Ovary (tissue), 9 donors: Measurements from ENCODE around the gene PHACTR3. TPM values are rescaled to one million over a fixed set of nuclear protein-coding genes. Genes with fewer than 3 reads are reported as not detected.
A peak's percentile ranks its signal among the peaks of the same experiment; 100 is the strongest.

Experiments
- DNase-seq, 5 donors: peaks; one replicate each; pipeline ENCODE4 v3.0.0-alpha.2; 2019 to 2020
- H3K27ac ChIP-seq, 2 donors: fragments of 200-600 bp; one replicate each; pipeline versions ENCODE4 v1.5.1 to v1.8.0; 2019 to 2022
- H3K27me3 ChIP-seq: fragments of 200-600 bp; one replicate; pipeline ENCODE4 v1.8.0; 2022
- H3K36me3 ChIP-seq: fragments of 200-600 bp; sonication (generic); one replicate; pipeline ENCODE4 v1.5.1; 2019
- H3K4me1 ChIP-seq: one replicate; pipeline ENCODE4 v1.8.1; 2013; ENCODE audit warnings: mild to moderate bottlenecking, moderate library complexity; ENCODE audit not compliant: insufficient read depth
- H3K4me3 ChIP-seq: fragments of 200-600 bp; sonication (generic); one replicate; pipeline ENCODE4 v1.5.1; 2017
- H3K9me3 ChIP-seq, 2 donors: fragments of 200-600 bp in 1 of 2; sonication (generic) in 1 of 2; one replicate each; pipeline versions ENCODE4 v1.5.1 to v1.8.1; 2013 to 2019; ENCODE audit warnings: mild to moderate bottlenecking in 1 of 2, moderate library complexity in 1 of 2
- CTCF ChIP-seq, 3 donors: fragments of 450-650 bp in 2 of 3; fragments of 200-600 bp in 1 of 3; IDR thresholded peaks; one replicate each; pipeline versions ENCODE4 v1.5.1 to v1.8.0; 2016 to 2022; ENCODE audit warnings: antibody characterized with exemption in 3 of 3, mild to moderate bottlenecking in 1 of 3
- EP300 ChIP-seq: sonication (generic); formaldehyde crosslinking; IDR thresholded peaks from one replicate; pipeline ENCODE4 v1.6.1; 2017; ENCODE audit warnings: antibody characterized with exemption
- POLR2A ChIP-seq: fragments of 450-650 bp; IDR thresholded peaks from one replicate; pipeline ENCODE4 v1.6.1; 2017; ENCODE audit warnings: antibody characterized with exemption, mild to moderate bottlenecking, moderate library complexity
- WGBS, 3 donors: extraction: QIAGEN DNeasy Blood & Tissue Kit in 1 of 3; methylation state at CpG; one replicate each; pipeline versions ENCODE4 v1.1.5 to v1.1.7; 2013 to 2017; 5-methylcytosine and 5-hydroxymethylcytosine counted together
- intact Hi-C, 4 donors: fragments of 100-400 bp; cut with DNase I; formaldehyde crosslinking; loops; one replicate each; pipeline versions ENCODE4 v1.11.0 to v1.15.1; 2022 to 2023
- polyA plus RNA-seq, 2 donors: library from polyadenylated mRNA; stranded (reverse); fragments of 200-250 nt in 1 of 2; fragments of 350-450 nt in 1 of 2; fragmentation: Illumina TruSeq in 1 of 2; extraction: RNeasy Lipid Tissue Mini Kit (QIAGEN cat#74804) in 1 of 2; gene quantifications; one replicate each; pipeline ENCODE4 v1.2.3, GENCODE V29; 2013 to 2014
- total RNA-seq, 7 donors: library from RNA; depleted of rRNA in 2 of 7; stranded (reverse); fragments of >200 nt in 2 of 7; fragmentation: NEBNext Ultra II Directional in 3 of 7; extraction: Animal tissue kit (Norgen Biotek cat#: 25700) in 3 of 7; gene quantifications; one replicate each; pipeline versions ENCODE4 v1.1.0 to v1.2.4, GENCODE V29; 2016 to 2023
- donor health status: DM: no; HTN: no; CAD: no; lungs with moderate emphysema.
- donor health status: DM: no; HTN: no; CAD: no.
- donor health status: Bipolar disorder and iron deficiency.
- donor health status: DM: yes; HTN: yes; CAD: no.
- donor health status: DM: no; HTN: no; CAD: no.
- donor health status: DM: yes; HTN: yes; CAD: no.

Gene PHACTR3
- total and polyA plus RNA-seq, 9 donors, result 5.7 to 19.0 (median 9.1) TPM

DNA sequence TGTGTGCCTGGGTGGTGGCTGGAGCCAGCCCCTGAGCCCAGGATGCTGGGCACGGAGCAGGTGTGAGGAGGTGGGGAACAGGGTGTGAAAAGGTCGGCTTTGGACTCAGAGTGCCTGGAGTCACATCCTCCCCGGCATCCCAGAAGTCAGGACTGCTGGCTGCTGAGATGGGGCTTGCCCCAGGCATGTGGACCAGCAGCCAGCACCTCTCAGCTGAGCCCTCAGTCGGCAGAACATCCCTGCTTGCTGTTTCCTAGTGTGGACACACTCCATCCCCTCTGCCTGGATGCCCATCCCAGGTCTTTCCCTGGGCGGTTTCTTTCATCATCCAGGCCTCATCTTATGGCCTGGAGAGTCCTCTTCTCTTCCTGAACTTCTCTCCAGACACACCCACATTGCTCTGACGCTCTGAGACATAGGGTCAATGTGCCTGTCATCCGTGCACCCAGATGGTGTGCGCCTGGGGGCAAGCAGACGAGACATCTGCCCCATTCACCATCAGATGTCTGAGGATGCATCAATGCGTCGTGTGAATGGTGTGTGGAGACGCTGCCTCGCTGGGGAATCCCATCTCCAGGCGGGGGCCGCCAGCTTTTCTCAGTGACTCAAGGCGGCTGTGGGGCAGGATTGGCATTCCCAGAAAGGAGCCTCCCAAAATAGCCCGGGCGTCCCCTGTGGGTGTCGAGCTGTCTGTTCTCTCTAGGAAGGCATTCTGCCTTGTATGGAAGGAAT lies 224.9 kb downstream of the PHACTR3 start:
- 89 to 92% (median 90%) methylated on average over 19 of the region's 19 CpGs for WGBS, 3 donors

DNA sequence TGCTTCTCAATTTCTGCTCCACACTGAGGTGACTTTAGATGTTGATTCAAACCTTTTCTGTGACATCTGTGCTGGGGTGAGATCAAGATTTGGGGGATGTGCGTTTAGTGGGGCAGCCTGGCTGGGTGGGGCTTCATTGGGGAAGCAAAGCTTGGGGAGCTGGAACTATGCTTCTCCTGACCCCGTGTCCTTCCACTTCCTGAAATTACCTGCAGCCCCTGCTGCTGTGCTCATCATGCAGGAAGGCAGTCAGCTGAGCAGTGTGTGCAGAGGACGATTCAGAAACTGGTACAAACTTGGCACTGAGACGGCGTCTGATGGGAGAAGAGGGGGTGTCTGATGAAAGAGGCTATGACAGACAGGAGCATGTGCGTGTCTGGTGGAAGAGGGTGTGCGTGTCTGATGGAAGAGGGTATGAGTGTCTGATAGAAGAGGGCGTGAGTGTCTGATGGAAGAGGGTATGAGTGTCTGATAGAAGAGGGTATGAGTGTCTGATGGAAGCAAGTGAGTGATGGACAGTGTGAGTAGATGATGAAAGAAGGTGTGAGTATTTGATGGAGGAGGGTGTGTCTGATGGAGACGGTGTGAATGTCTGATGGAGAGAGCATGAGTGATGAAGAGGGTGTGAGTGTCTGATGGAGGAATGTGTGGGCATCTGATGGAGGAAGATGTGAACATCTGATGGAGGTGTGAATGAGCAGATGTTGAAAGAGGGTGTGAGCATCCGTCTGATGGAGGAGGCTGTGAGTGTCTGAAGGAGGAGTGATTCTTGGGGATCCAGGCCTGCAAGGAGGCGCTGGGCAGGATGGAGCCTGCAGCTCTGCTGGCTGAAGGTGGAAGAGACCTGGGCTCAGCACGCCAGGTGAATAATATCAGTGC lies 225.7 kb downstream of the PHACTR3 start:
- peaks cover 2% of the 10 kb centered on the region for H3K4me1 ChIP-seq
- H3K4me3 ChIP-seq, result no peak overlapping the region
- DNase-seq, result no peak
- TF ChIP-seq CTCF (IDR thresholded peaks at IDR 0.05) (no peak), EP300 (no peak), POLR2A (no peak)
- no peaks in the 10 kb centered on the region for H3K36me3 ChIP-seq
- 84 to 96% (median 90%) methylated on average over 12 of the region's 12 CpGs for WGBS, 3 donors
- H3K27me3 ChIP-seq, result no peaks in the 10 kb centered on the region
- H3K27ac ChIP-seq, result no peak overlapping the region
- intact Hi-C loops, result no loop called here
- no peaks in the 10 kb centered on the region for H3K9me3 ChIP-seq

More for the DNA sequence above, 224.9 kb downstream of the PHACTR3 start:
- Histone ChIP-seq H3K4me1 (no peaks in the 10 kb centered on the region), H3K9me3 (no peaks in the 10 kb centered on the region), H3K27me3 (no peaks in the 10 kb centered on the region), H3K36me3 (no peaks in the 10 kb centered on the region), H3K27ac (no peak overlapping the region), H3K4me3 (no peak overlapping the region)
- intact Hi-C loops, result no loop called here
- DNase-seq, result no peak
- no peak for TF ChIP-seq EP300
- TF ChIP-seq CTCF (IDR thresholded peaks at IDR 0.05), result no peak
- TF ChIP-seq POLR2A, result no peak

DNA sequence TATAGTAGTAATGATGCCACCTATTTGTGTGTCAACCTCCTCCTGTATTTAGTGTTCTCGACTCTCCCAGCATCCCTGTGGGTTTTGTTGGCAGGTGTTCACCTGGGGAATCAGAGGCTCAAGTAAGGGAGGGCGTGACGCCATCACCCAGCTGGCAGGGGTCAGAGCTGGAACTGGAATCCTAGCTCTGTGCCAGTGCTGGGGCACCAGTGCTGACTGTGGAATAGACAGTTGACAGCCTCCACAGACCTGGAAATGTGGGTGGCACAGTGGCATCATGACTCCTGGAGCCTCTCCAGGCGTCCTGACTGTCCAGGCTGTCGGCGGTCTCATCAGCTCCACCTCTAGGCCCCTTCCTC lies 226.3 kb downstream of the PHACTR3 start:
- Histone ChIP-seq H3K27me3 (no peaks in the 10 kb centered on the region), H3K36me3 (no peaks in the 10 kb centered on the region), H3K4me1 (peaks cover 8% of the 10 kb centered on the region), H3K27ac (no peak overlapping the region), H3K4me3 (no peak overlapping the region), H3K9me3 (no peaks in the 10 kb centered on the region)
- intact Hi-C loops, result no loop called here
- DNase-seq, result peak in 1 of 5 donors; percentile 13
- no peak for TF ChIP-seq POLR2A
- no peak for TF ChIP-seq EP300
- TF ChIP-seq CTCF (IDR thresholded peaks at IDR 0.05), result no peak
- 79 to 92% (median 89%) methylated on average over 6 of the region's 6 CpGs for WGBS, 3 donors

GRCh38 chr20:59831024-59831915 lies 226.9 kb downstream of the PHACTR3 start:
- Histone ChIP-seq H3K4me1 (peaks cover 13% of the 10 kb centered on the region), H3K36me3 (no peaks in the 10 kb centered on the region), H3K27ac (no peak overlapping the region), H3K4me3 (no peak overlapping the region), H3K9me3 (no peaks in the 10 kb centered on the region), H3K27me3 (no peaks in the 10 kb centered on the region)
- DNase-seq, result peak in 1 of 5 donors; percentile 11
- intact Hi-C loops, result no loop called here
- WGBS, 3 donors, result 81 to 88% (median 85%) methylated on average over 23 of the region's 23 CpGs
- no peak for TF ChIP-seq CTCF (IDR thresholded peaks at IDR 0.05)
- no peak for TF ChIP-seq EP300
- TF ChIP-seq POLR2A, result no peak
